PC-9 (cell line): ENCODE measurements around the gene COL27A1. TPM values are rescaled to one million over a fixed set of nuclear protein-coding genes. Genes with fewer than 3 reads are reported as not detected.

Source experiments
- BruUV-seq: library from RNA; stranded (reverse); fragments of 400-500 nt; replicated peaks from 2 replicates; lab custom pipeline; 2021; lab: Mats Ljungman, UMichigan
- CTCF ChIA-PET: fragments of 300-600 bp; sonication (Branson Sonifier 250); formaldehyde crosslinking; loops from one replicate; lab custom pipeline; 2022; ENCODE audit warnings: antibody characterized with exemption; lab: Charles Lee
- POLR2A ChIA-PET: fragments of 300-600 bp; sonication (Branson Sonifier 250); formaldehyde crosslinking; loops from one replicate; lab custom pipeline; 2022; ENCODE audit warnings: antibody characterized with exemption; ENCODE audit not compliant: unreplicated experiment; lab: Charles Lee
- DNase-seq, 2 experiments: peaks; one replicate each; pipeline versions ENCODE4 v3.0.0 to v3.0.0-alpha.2; 2015 to 2022; ENCODE audit warnings: mixed read lengths in 1 of 2
- H2AFZ ChIP-seq: fragments of 200-600 bp; sonication (generic); 2 replicates; pipeline ENCODE4 v1.8.1; 2017; ENCODE audit warnings: antibody characterized with exemption
- H3F3A ChIP-seq: fragments of 200-600 bp; sonication (generic); 2 replicates; pipeline ENCODE4 v1.8.1; 2017; ENCODE audit warnings: antibody characterized with exemption, mild to moderate bottlenecking, low read depth; ENCODE audit not compliant: insufficient read depth
- H3K27ac ChIP-seq: fragments of 200-600 bp; sonication (generic); 2 replicates; pipeline ENCODE4 v1.6.1; 2016; ENCODE audit warnings: mixed run types
- H3K27me3 ChIP-seq: fragments of 200-600 bp; sonication (generic); 2 replicates; pipeline ENCODE4 v1.6.1; 2016; ENCODE audit warnings: low read depth, mixed run types; ENCODE audit not compliant: insufficient read depth
- H3K36me3 ChIP-seq: fragments of 200-600 bp; sonication (generic); 2 replicates; pipeline ENCODE4 v1.6.1; 2016; ENCODE audit warnings: low read depth, mixed run types
- H3K4me1 ChIP-seq: fragments of 200-600 bp; sonication (generic); replicated peaks from 2 replicates; pipeline ENCODE4 v1.6.1; 2016; ENCODE audit warnings: mixed run types; ENCODE audit not compliant: insufficient read depth
- H3K4me2 ChIP-seq: fragments of 200-600 bp; sonication (generic); 2 replicates; pipeline ENCODE4 v1.6.1; 2017; ENCODE audit warnings: mixed run types
- H3K4me3 ChIP-seq: fragments of 200-600 bp; sonication (generic); 2 replicates; pipeline ENCODE4 v1.6.1; 2016; ENCODE audit warnings: mixed run types
- H3K79me2 ChIP-seq: fragments of 200-600 bp; sonication (generic); 2 replicates; pipeline ENCODE4 v1.6.1; 2017; ENCODE audit warnings: low read depth, mixed run types
- H3K9me2 ChIP-seq: fragments of 200-600 bp; sonication (generic); 2 replicates; pipeline ENCODE4 v1.8.1; 2017; ENCODE audit warnings: mild to moderate bottlenecking; ENCODE audit not compliant: insufficient read depth
- H3K9me3 ChIP-seq: fragments of 200-600 bp; sonication (generic); 2 replicates; pipeline ENCODE4 v1.8.1; 2016; ENCODE audit warnings: low read depth; ENCODE audit not compliant: insufficient read depth
- H4K20me1 ChIP-seq: fragments of 200-600 bp; sonication (generic); 2 replicates; pipeline ENCODE4 v1.8.1; 2017; ENCODE audit not compliant: insufficient read depth
- EZH2 ChIP-seq: fragments of 200-600 bp; sonication (generic); IDR thresholded peaks from 2 replicates; pipeline ENCODE4 v1.8.0; 2017; ENCODE audit warnings: antibody characterized with exemption, low read depth
- intact Hi-C: fragments of 100-400 bp; cut with micrococcal nuclease; formaldehyde crosslinking; loops from one replicate; pipeline ENCODE4 v1.10.0; 2022; ENCODE audit not compliant: unreplicated experiment
- total RNA-seq: library from RNA; stranded (reverse); gene quantifications from 2 replicates; pipeline ENCODE4 v1.2.3, GENCODE V29; 2021
- TF ChIP-seq, protein P1 (sequence below): fragments of 200-600 bp; sonication (generic); conservative IDR thresholded peaks from 2 replicates; pipeline ENCODE4 v1.6.1; 2017; ENCODE audit warnings: mixed run types, antibody characterized with exemption, mild to moderate bottlenecking, moderate library complexity

The COL27A1 gene
- total RNA-seq, 1 experiment from 2014 or later: 0.39 TPM

GRCh38 chr9:114220061-114220541, 64.8 kb downstream of the COL27A1 start:
- H3K4me1 ChIP-seq: peaks cover 4% of the 10 kb centered on the region
- CTCF ChIA-PET: interaction anchor here (0.7 kb wide), 1 partner anchor 448 kb away, joined by 6 read pairs; no protein-coding TSS in a partner anchor
- no peaks in the 10 kb centered on the region for H3K79me2 ChIP-seq
- H3F3A ChIP-seq: no peaks in the 10 kb centered on the region
- intact Hi-C loops: no loop called here
- no peaks in the 10 kb centered on the region; the same call in 1 of the 2 replicates for H4K20me1 ChIP-seq
- no peak for TF ChIP-seq EZH2
- TF ChIP-seq, protein P1, sequence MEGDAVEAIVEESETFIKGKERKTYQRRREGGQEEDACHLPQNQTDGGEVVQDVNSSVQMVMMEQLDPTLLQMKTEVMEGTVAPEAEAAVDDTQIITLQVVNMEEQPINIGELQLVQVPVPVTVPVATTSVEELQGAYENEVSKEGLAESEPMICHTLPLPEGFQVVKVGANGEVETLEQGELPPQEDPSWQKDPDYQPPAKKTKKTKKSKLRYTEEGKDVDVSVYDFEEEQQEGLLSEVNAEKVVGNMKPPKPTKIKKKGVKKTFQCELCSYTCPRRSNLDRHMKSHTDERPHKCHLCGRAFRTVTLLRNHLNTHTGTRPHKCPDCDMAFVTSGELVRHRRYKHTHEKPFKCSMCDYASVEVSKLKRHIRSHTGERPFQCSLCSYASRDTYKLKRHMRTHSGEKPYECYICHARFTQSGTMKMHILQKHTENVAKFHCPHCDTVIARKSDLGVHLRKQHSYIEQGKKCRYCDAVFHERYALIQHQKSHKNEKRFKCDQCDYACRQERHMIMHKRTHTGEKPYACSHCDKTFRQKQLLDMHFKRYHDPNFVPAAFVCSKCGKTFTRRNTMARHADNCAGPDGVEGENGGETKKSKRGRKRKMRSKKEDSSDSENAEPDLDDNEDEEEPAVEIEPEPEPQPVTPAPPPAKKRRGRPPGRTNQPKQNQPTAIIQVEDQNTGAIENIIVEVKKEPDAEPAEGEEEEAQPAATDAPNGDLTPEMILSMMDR: no peak
- no peaks in the 10 kb centered on the region for H3K36me3 ChIP-seq
- H3K27ac ChIP-seq: no peak overlapping the region
- DNase-seq: no peak
- no peaks in the 10 kb centered on the region for H3K9me3 ChIP-seq
- POLR2A ChIA-PET: interaction anchor here (0.7 kb wide), 1 partner anchor 11 kb away, joined by 3 read pairs; no protein-coding TSS in a partner anchor
- BruUV-seq: no TSS peak
- H3K4me2 ChIP-seq: no peak overlapping the region
- H3K4me3 ChIP-seq: no peak overlapping the region
- no peaks in the 10 kb centered on the region for H3K27me3 ChIP-seq
- H3K9me2 ChIP-seq: no peaks in the 10 kb centered on the region
- no peak overlapping the region for H2AFZ ChIP-seq

GRCh38 chr9:114221706-114222465, 66.5 kb downstream of the COL27A1 start:
- H3K4me2 ChIP-seq: no peak overlapping the region
- no peak overlapping the region for H3K4me3 ChIP-seq
- no TSS peak for BruUV-seq
- H3K27me3 ChIP-seq: no peaks in the 10 kb centered on the region
- H4K20me1 ChIP-seq: no peaks in the 10 kb centered on the region; the same call in 1 of the 2 replicates
- ChIA-PET CTCF (no interaction called here), POLR2A (no interaction called here)
- no peaks in the 10 kb centered on the region for H3F3A ChIP-seq
- H3K9me3 ChIP-seq: no peaks in the 10 kb centered on the region
- H3K27ac ChIP-seq: no peak overlapping the region
- H3K4me1 ChIP-seq: peaks cover 4% of the 10 kb centered on the region
- H3K9me2 ChIP-seq: no peaks in the 10 kb centered on the region
- H3K79me2 ChIP-seq: no peaks in the 10 kb centered on the region
- no peaks in the 10 kb centered on the region for H3K36me3 ChIP-seq
- DNase-seq: no peak
- intact Hi-C loops: no loop called here
- TF ChIP-seq, protein P1: no peak
- no peak for TF ChIP-seq EZH2
- H2AFZ ChIP-seq: no peak overlapping the region

- Histone ChIP-seq H3F3A (no peaks in the 10 kb centered on the region), H2AFZ (no peak overlapping the region), H3K4me1 (peaks cover 4% of the 10 kb centered on the region), H3K36me3 (no peaks in the 10 kb centered on the region), H3K9me2 (no peaks in the 10 kb centered on the region), H3K4me2 (no peak overlapping the region), H3K9me3 (no peaks in the 10 kb centered on the region), H4K20me1 (no peaks in the 10 kb centered on the region; the same call in 1 of the 2 replicates), H3K27ac (no peak overlapping the region), H3K27me3 (no peaks in the 10 kb centered on the region), H3K79me2 (no peaks in the 10 kb centered on the region), H3K4me3 (no peak overlapping the region)
- peak; percentile 15 to 44 for DNase-seq
- ChIA-PET CTCF (no interaction called here), POLR2A (no interaction called here)
- BruUV-seq: no TSS peak
- TF ChIP-seq, protein P1: no peak
- no peak for TF ChIP-seq EZH2
- intact Hi-C loops: no loop called here
Observed at GRCh38 chr9:114223564-114224246, 68.4 kb downstream of the COL27A1 start.
